ENCODE results near the gene TMEM245.

Gene TMEM245

GRCh38 chr9:109119439-109120203 lies at the start of gene TMEM245:
TSS of gene TMEM245 (minus strand) at chr9:109119947. CDS start at chr9:109119913, 34 bp downstream.
- H3K4me2 ChIP-seq (ENCODE audit: low read length) = peak within 1 kb of the TSS; percentile 92
- no peaks in the 10 kb centered on the region for H3K4me1 ChIP-seq
- H3K36me3 ChIP-seq (ENCODE audit: control insufficient read depth, insufficient read depth, low read length) = no peaks in the 10 kb centered on the region
- no peak for TF ChIP-seq CTCF (IDR thresholded peaks at IDR 0.05)
- H3K9ac ChIP-seq = no peak within 1 kb of the TSS
- H2AFZ ChIP-seq = peak within 1 kb of the TSS; percentile 70
- peak within 1 kb of the TSS; percentile 76 for H3K4me3 ChIP-seq (ENCODE audit: low read depth, low read length)
- no peaks in the 10 kb centered on the region for H3K27me3 ChIP-seq (ENCODE audit: control insufficient read depth, insufficient read depth, low read length)
- no peaks in the 10 kb centered on the region for H3K9me3 ChIP-seq (ENCODE audit: control insufficient read depth, low read length)
- no peak within 1 kb of the TSS for H3K27ac ChIP-seq
- peaks cover 28% of the 10 kb centered on the region for H3K79me2 ChIP-seq

GRCh38 chr9:109168170-109168569 lies 48.4 kb upstream of the TMEM245 start:
- no peak for TF ChIP-seq CTCF (IDR thresholded peaks at IDR 0.05)
- no peak overlapping the region for H3K9ac ChIP-seq
- no peaks in the 10 kb centered on the region for H3K9me3 ChIP-seq (ENCODE audit: control insufficient read depth, low read length)
- no peaks in the 10 kb centered on the region for H3K36me3 ChIP-seq (ENCODE audit: control insufficient read depth, insufficient read depth, low read length)
- H2AFZ ChIP-seq = no peak overlapping the region
- no peaks in the 10 kb centered on the region for H3K27me3 ChIP-seq (ENCODE audit: control insufficient read depth, insufficient read depth, low read length)
- H3K4me1 ChIP-seq = no peaks in the 10 kb centered on the region
- no peaks in the 10 kb centered on the region for H3K79me2 ChIP-seq
- no peak overlapping the region for H3K27ac ChIP-seq
- H3K4me2 ChIP-seq (ENCODE audit: low read length) = no peak overlapping the region
- H3K4me3 ChIP-seq (ENCODE audit: low read depth, low read length) = no peak overlapping the region

- no peak for TF ChIP-seq CTCF (IDR thresholded peaks at IDR 0.05)
- Histone ChIP-seq H3K9me3 (ENCODE audit: control insufficient read depth, low read length) (no peaks in the 10 kb centered on the region), H3K4me2 (ENCODE audit: low read length) (no peak overlapping the region), H3K27ac (no peak overlapping the region), H3K4me3 (ENCODE audit: low read depth, low read length) (no peak overlapping the region), H2AFZ (no peak overlapping the region), H3K36me3 (ENCODE audit: control insufficient read depth, insufficient read depth, low read length) (no peaks in the 10 kb centered on the region), H3K9ac (no peak overlapping the region), H3K4me1 (no peaks in the 10 kb centered on the region), H3K79me2 (no peaks in the 10 kb centered on the region), H3K27me3 (ENCODE audit: control insufficient read depth, insufficient read depth, low read length) (no peaks in the 10 kb centered on the region)
Observed at GRCh38 chr9:109167716-109168115, 48.0 kb upstream of the TMEM245 start.

- Histone ChIP-seq H3K9ac (no peak within 1 kb of the TSS), H3K4me3 (ENCODE audit: low read depth, low read length) (no peak within 1 kb of the TSS), H3K27me3 (ENCODE audit: control insufficient read depth, insufficient read depth, low read length) (no peaks in the 10 kb centered on the region), H3K9me3 (ENCODE audit: control insufficient read depth, low read length) (no peaks in the 10 kb centered on the region), H3K36me3 (ENCODE audit: control insufficient read depth, insufficient read depth, low read length) (no peaks in the 10 kb centered on the region), H3K4me2 (ENCODE audit: low read length) (peak within 1 kb of the TSS; percentile 37), H3K79me2 (no peaks in the 10 kb centered on the region), H3K4me1 (no peaks in the 10 kb centered on the region), H3K27ac (no peak within 1 kb of the TSS), H2AFZ (peak within 1 kb of the TSS; percentile 50)
- no peak for TF ChIP-seq CTCF (IDR thresholded peaks at IDR 0.05)
Observed at GRCh38 chr9:109166771-109167601, 47.2 kb upstream of the TMEM245 start, which contains the start of gene FRRS1L. TSS of gene FRRS1L (minus strand) at chr9:109167249. CDS start at chr9:109167138, 111 bp downstream.
